ENCODE data around the gene RNF2.

Gene RNF2

GRCh38 chr1:185050823-185051451, 5.6 kb downstream of the RNF2 start:
- no peak for TF ChIP-seq CTCF (IDR thresholded peaks at IDR 0.05; ENCODE audit: insufficient read depth, missing control alignments)
- peak; percentile 41 for FAIRE-seq
- DNase-seq (ENCODE audit: insufficient read length, low spot score), result no peak

- no peak for DNase-seq (ENCODE audit: insufficient read length, low spot score)
- TF ChIP-seq CTCF (IDR thresholded peaks at IDR 0.05; ENCODE audit: insufficient read depth, missing control alignments), result no peak
- FAIRE-seq, result no peak
Measured at GRCh38 chr1:185053204-185053603, 7.8 kb downstream of the RNF2 start.

GRCh38 chr1:185054365-185055060, 9.2 kb downstream of the RNF2 start:
- no peak for TF ChIP-seq CTCF (IDR thresholded peaks at IDR 0.05; ENCODE audit: insufficient read depth, missing control alignments)

GRCh38 chr1:185058110-185058509, 12.8 kb downstream of the RNF2 start:
- no peak for DNase-seq (ENCODE audit: insufficient read length, low spot score)
- TF ChIP-seq CTCF (IDR thresholded peaks at IDR 0.05; ENCODE audit: insufficient read depth, missing control alignments), result no peak
- FAIRE-seq, result no peak

More at GRCh38 chr1:185054365-185055060, 9.2 kb downstream of the RNF2 start:
- DNase-seq (ENCODE audit: insufficient read length, low spot score) (no peak), FAIRE-seq (no peak)

GRCh38 chr1:185058876-185059275, 13.5 kb downstream of the RNF2 start:
- FAIRE-seq (no peak), DNase-seq (ENCODE audit: insufficient read length, low spot score) (no peak)
- TF ChIP-seq CTCF (IDR thresholded peaks at IDR 0.05; ENCODE audit: insufficient read depth, missing control alignments), result no peak

GRCh38 chr1:185059950-185060571, 14.7 kb downstream of the RNF2 start:
- no peak for DNase-seq (ENCODE audit: insufficient read length, low spot score)
- FAIRE-seq, result peak; percentile 70
- TF ChIP-seq CTCF (IDR thresholded peaks at IDR 0.05; ENCODE audit: insufficient read depth, missing control alignments), result no peak
